Colonic mucosa (tissue), 4 donors: ENCODE results near the gene CCR4. TPM values are rescaled to one million over a fixed set of nuclear protein-coding genes. Genes with fewer than 3 reads are reported as not detected.
"Not testable (repeated sequence)": the region's sequence is repeated elsewhere in the genome, so short reads cannot be mapped to it uniquely, and the experiment has no call there.

Experiments used
- DNase-seq: peaks from one replicate; pipeline ENCODE4 v3.0.0-alpha.2; 2020
- H3K27ac ChIP-seq: fragments of 200-600 bp; one replicate; pipeline ENCODE4 v1.8.0; 2021
- H3K27me3 ChIP-seq: fragments of 200-600 bp; one replicate; pipeline ENCODE4 v1.8.0; 2021
- H3K36me3 ChIP-seq: fragments of 200-600 bp; one replicate; pipeline ENCODE4 v1.8.0; 2021
- H3K4me1 ChIP-seq: fragments of 200-600 bp; one replicate; pipeline ENCODE4 v1.8.0; 2021; ENCODE audit warnings: mild to moderate bottlenecking
- H3K4me3 ChIP-seq: fragments of 200-600 bp; one replicate; pipeline ENCODE4 v1.8.0; 2021
- H3K9ac ChIP-seq, 2 donors: one replicate each; pipeline ENCODE4 v1.7.0; 2013; ENCODE audit warnings: control low read depth in 2 of 2, low read depth in 2 of 2, low read length in 2 of 2
- H3K9me3 ChIP-seq: fragments of 200-600 bp; one replicate; pipeline ENCODE4 v1.8.0; 2021
- CTCF ChIP-seq: fragments of 200-600 bp; IDR thresholded peaks from one replicate; pipeline ENCODE4 v1.8.0; 2022; ENCODE audit warnings: antibody characterized with exemption, mild to moderate bottlenecking
- intact Hi-C: fragments of 100-400 bp; cut with DNase I; formaldehyde crosslinking; loops from one replicate; pipeline ENCODE4 v1.14.1; 2022
- total RNA-seq, 2 donors: library from RNA; stranded (reverse); fragmentation: NEBNext Ultra II Directional in 1 of 2; extraction: Animal tissue kit (Norgen Biotek cat#: 25700) in 1 of 2; gene quantifications; one replicate each; pipeline ENCODE4 v1.2.1, GENCODE V29; 2021
- donor health status: healthy.
- donor health status: DM: no; HTN: no; CAD: no.
- donor health status: DM: no; HTN: no; CAD: no.

CCR4 gene
- under 1 TPM; 0.49 to 0.69 TPM for total RNA-seq

GRCh38 chr3:32951410-32951811, at the start of gene CCR4:
Gene CCR4, plus strand, starts transcription at chr3:32951644. Its CDS starts 1,779 bp downstream, at chr3:32953423.
- H3K4me1 ChIP-seq = no peaks in the 10 kb centered on the region
- no peak within 1 kb of the TSS for H3K4me3 ChIP-seq
- no peak for TF ChIP-seq CTCF
- no peaks in the 10 kb centered on the region for H3K9me3 ChIP-seq
- H3K27me3 ChIP-seq = no peaks in the 10 kb centered on the region
- intact Hi-C loops = no loop called here
- no peak within 1 kb of the TSS for H3K27ac ChIP-seq
- H3K36me3 ChIP-seq = no peaks in the 10 kb centered on the region
- no peak within 1 kb of the TSS for H3K9ac ChIP-seq
- no peak for DNase-seq

- intact Hi-C loops, H3K4me1 ChIP-seq, H3K27ac ChIP-seq, H3K9me3 ChIP-seq, H3K36me3 ChIP-seq, H3K27me3 ChIP-seq, H3K9ac ChIP-seq: not testable (repeated sequence)
- peak; percentile 15 for TF ChIP-seq CTCF
- DNase-seq = peak; percentile 30
- peak overlapping the region; percentile 35 for H3K4me3 ChIP-seq
Measured at GRCh38 chr3:32902887-32903371, 48.5 kb upstream of the CCR4 start.

GRCh38 chr3:32903953-32904352, 47.5 kb upstream of the CCR4 start:
- Histone ChIP-seq H3K36me3 (no peaks in the 10 kb centered on the region), H3K4me1 (no peaks in the 10 kb centered on the region), H3K9me3 (no peaks in the 10 kb centered on the region), H3K27me3 (no peaks in the 10 kb centered on the region), H3K4me3 (no peak overlapping the region), H3K27ac (no peak overlapping the region), H3K9ac (no peak overlapping the region)
- TF ChIP-seq CTCF = no peak
- intact Hi-C loops = no loop called here
- DNase-seq = no peak

GRCh38 chr3:32909999-32910398, 41.4 kb upstream of the CCR4 start:
- Histone ChIP-seq H3K27me3 (no peaks in the 10 kb centered on the region), H3K9ac (no peak overlapping the region), H3K36me3 (no peaks in the 10 kb centered on the region), H3K4me3 (no peak overlapping the region), H3K9me3 (no peaks in the 10 kb centered on the region), H3K4me1 (no peaks in the 10 kb centered on the region), H3K27ac (no peak overlapping the region)
- no peak for TF ChIP-seq CTCF
- intact Hi-C loops = no loop called here
- DNase-seq = no peak

- no peak for DNase-seq
- H3K9me3 ChIP-seq = no peaks in the 10 kb centered on the region
- H3K4me3 ChIP-seq = no peak overlapping the region
- intact Hi-C loops = no loop called here
- no peaks in the 10 kb centered on the region for H3K27me3 ChIP-seq
- no peak overlapping the region for H3K9ac ChIP-seq
- no peaks in the 10 kb centered on the region for H3K4me1 ChIP-seq
- no peaks in the 10 kb centered on the region for H3K36me3 ChIP-seq
- no peak overlapping the region for H3K27ac ChIP-seq
- TF ChIP-seq CTCF = no peak
Measured at GRCh38 chr3:32910954-32911353, 40.5 kb upstream of the CCR4 start.
